Ovary (tissue), 9 donors: ENCODE results near the gene RELL1. TPM values are rescaled to one million over a fixed set of nuclear protein-coding genes. Genes with fewer than 3 reads are reported as not detected.

ENCODE experiments used
- DNase-seq, 5 donors: peaks; one replicate each; pipeline ENCODE4 v3.0.0-alpha.2; 2019 to 2020
- H3K27ac ChIP-seq, 2 donors: fragments of 200-600 bp; one replicate each; pipeline versions ENCODE4 v1.5.1 to v1.8.0; 2019 to 2022
- H3K27me3 ChIP-seq: fragments of 200-600 bp; one replicate; pipeline ENCODE4 v1.8.0; 2022
- H3K36me3 ChIP-seq: fragments of 200-600 bp; sonication (generic); one replicate; pipeline ENCODE4 v1.5.1; 2019
- H3K4me1 ChIP-seq: one replicate; pipeline ENCODE4 v1.8.1; 2013; ENCODE audit warnings: mild to moderate bottlenecking, moderate library complexity; ENCODE audit not compliant: insufficient read depth
- H3K4me3 ChIP-seq: fragments of 200-600 bp; sonication (generic); one replicate; pipeline ENCODE4 v1.5.1; 2017
- H3K9me3 ChIP-seq, 2 donors: fragments of 200-600 bp in 1 of 2; sonication (generic) in 1 of 2; one replicate each; pipeline versions ENCODE4 v1.5.1 to v1.8.1; 2013 to 2019; ENCODE audit warnings: mild to moderate bottlenecking in 1 of 2, moderate library complexity in 1 of 2
- EP300 ChIP-seq: sonication (generic); formaldehyde crosslinking; IDR thresholded peaks from one replicate; pipeline ENCODE4 v1.6.1; 2017; ENCODE audit warnings: antibody characterized with exemption
- POLR2A ChIP-seq: fragments of 450-650 bp; IDR thresholded peaks from one replicate; pipeline ENCODE4 v1.6.1; 2017; ENCODE audit warnings: antibody characterized with exemption, mild to moderate bottlenecking, moderate library complexity
- WGBS, 3 donors: extraction: QIAGEN DNeasy Blood & Tissue Kit in 1 of 3; methylation state at CpG; one replicate each; pipeline versions ENCODE4 v1.1.5 to v1.1.7; 2013 to 2017; 5-methylcytosine and 5-hydroxymethylcytosine counted together
- intact Hi-C, 4 donors: fragments of 100-400 bp; cut with DNase I; formaldehyde crosslinking; loops; one replicate each; pipeline versions ENCODE4 v1.11.0 to v1.15.1; 2022 to 2023
- polyA plus RNA-seq, 2 donors: library from polyadenylated mRNA; stranded (reverse); fragments of 200-250 nt in 1 of 2; fragments of 350-450 nt in 1 of 2; fragmentation: Illumina TruSeq in 1 of 2; extraction: RNeasy Lipid Tissue Mini Kit (QIAGEN cat#74804) in 1 of 2; gene quantifications; one replicate each; pipeline ENCODE4 v1.2.3, GENCODE V29; 2013 to 2014
- total RNA-seq, 7 donors: library from RNA; depleted of rRNA in 2 of 7; stranded (reverse); fragments of >200 nt in 2 of 7; fragmentation: NEBNext Ultra II Directional in 3 of 7; extraction: Animal tissue kit (Norgen Biotek cat#: 25700) in 3 of 7; gene quantifications; one replicate each; pipeline versions ENCODE4 v1.1.0 to v1.2.4, GENCODE V29; 2016 to 2023
- TF ChIP-seq, protein P1 (sequence below), 3 donors: fragments of 450-650 bp in 2 of 3; fragments of 200-600 bp in 1 of 3; IDR thresholded peaks; one replicate each; pipeline versions ENCODE4 v1.5.1 to v1.8.0; 2016 to 2022; ENCODE audit warnings: antibody characterized with exemption in 3 of 3, mild to moderate bottlenecking in 1 of 3
- donor health status: DM: no; HTN: no; CAD: no; lungs with moderate emphysema.
- donor health status: DM: no; HTN: no; CAD: no.
- donor health status: Bipolar disorder and iron deficiency.
- donor health status: DM: yes; HTN: yes; CAD: no.
- donor health status: DM: no; HTN: no; CAD: no.
- donor health status: DM: yes; HTN: yes; CAD: no.

RELL1 gene
- total and polyA plus RNA-seq, 9 donors, result 4.1 to 31.4 (median 24.0) TPM

DNA sequence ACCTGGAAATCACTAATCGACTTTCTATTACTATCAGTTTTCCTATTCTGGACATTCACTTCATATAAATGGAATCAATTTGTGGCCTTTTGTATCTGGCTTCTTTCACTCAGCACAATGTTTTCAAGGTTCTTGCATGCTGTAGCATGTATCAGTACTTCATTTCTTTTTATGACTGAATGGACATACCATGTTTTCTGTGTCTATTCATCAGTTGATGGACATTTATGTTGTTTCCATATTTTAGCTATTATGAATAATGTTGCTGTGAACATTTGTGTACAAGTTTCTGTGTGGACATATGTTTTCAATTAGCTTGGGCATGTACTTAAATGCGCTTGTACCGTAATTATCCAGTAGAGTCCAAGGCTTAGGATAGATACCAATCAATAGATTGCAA lies 19.9 kb upstream of the RELL1 start:
- H3K4me1 ChIP-seq, result no peaks in the 10 kb centered on the region
- H3K4me3 ChIP-seq, result no peak overlapping the region
- TF ChIP-seq EP300 (no peak), POLR2A (no peak)
- TF ChIP-seq, protein P1, sequence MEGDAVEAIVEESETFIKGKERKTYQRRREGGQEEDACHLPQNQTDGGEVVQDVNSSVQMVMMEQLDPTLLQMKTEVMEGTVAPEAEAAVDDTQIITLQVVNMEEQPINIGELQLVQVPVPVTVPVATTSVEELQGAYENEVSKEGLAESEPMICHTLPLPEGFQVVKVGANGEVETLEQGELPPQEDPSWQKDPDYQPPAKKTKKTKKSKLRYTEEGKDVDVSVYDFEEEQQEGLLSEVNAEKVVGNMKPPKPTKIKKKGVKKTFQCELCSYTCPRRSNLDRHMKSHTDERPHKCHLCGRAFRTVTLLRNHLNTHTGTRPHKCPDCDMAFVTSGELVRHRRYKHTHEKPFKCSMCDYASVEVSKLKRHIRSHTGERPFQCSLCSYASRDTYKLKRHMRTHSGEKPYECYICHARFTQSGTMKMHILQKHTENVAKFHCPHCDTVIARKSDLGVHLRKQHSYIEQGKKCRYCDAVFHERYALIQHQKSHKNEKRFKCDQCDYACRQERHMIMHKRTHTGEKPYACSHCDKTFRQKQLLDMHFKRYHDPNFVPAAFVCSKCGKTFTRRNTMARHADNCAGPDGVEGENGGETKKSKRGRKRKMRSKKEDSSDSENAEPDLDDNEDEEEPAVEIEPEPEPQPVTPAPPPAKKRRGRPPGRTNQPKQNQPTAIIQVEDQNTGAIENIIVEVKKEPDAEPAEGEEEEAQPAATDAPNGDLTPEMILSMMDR (IDR thresholded peaks at IDR 0.05), result no peak
- H3K27ac ChIP-seq, result no peak overlapping the region
- H3K9me3 ChIP-seq, result no peaks in the 10 kb centered on the region
- DNase-seq, result no peak
- no peaks in the 10 kb centered on the region for H3K36me3 ChIP-seq
- WGBS, 3 donors, result 88 to 91% (median 88%) methylated on average over 3 of the region's 3 CpGs
- intact Hi-C loops, result no loop called here
- no peaks in the 10 kb centered on the region for H3K27me3 ChIP-seq

DNA sequence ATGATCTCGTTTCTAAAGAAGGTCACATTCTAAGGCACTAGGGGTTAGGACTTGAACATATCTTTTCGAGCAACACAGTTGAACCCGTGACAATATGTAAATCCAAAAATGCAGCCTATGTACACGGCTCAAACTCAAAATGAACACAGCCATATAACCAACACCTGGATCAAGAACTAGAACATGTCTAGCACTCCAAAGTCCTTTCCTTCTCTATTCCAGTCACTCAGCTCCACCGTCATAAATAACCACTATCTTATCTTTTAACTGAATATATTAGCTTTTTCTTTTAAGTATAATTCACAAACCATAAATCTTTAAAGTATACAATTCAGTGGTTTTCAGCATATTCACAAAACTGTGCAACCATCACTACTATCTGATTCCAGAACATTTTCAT lies 19.4 kb upstream of the RELL1 start:
- H3K9me3 ChIP-seq, result no peaks in the 10 kb centered on the region
- H3K27ac ChIP-seq, result no peak overlapping the region
- no peaks in the 10 kb centered on the region for H3K4me1 ChIP-seq
- intact Hi-C loops, result no loop called here
- H3K36me3 ChIP-seq, result no peaks in the 10 kb centered on the region
- TF ChIP-seq EP300 (no peak), POLR2A (no peak)
- TF ChIP-seq, protein P1 (IDR thresholded peaks at IDR 0.05), result no peak
- H3K27me3 ChIP-seq, result no peaks in the 10 kb centered on the region
- DNase-seq, result no peak
- no peak overlapping the region for H3K4me3 ChIP-seq
- 66 to 88% (median 84%) methylated on average over 5 of the region's 5 CpGs for WGBS, 3 donors

- H3K4me1 ChIP-seq, result peaks cover 2% of the 10 kb centered on the region
- no peak overlapping the region for H3K4me3 ChIP-seq
- no peaks in the 10 kb centered on the region for H3K9me3 ChIP-seq
- no peaks in the 10 kb centered on the region for H3K27me3 ChIP-seq
- no peak for DNase-seq
- TF ChIP-seq EP300 (no peak), POLR2A (no peak)
- TF ChIP-seq, protein P1 (IDR thresholded peaks at IDR 0.05), result no peak
- intact Hi-C loops, result no loop called here
- no peaks in the 10 kb centered on the region for H3K36me3 ChIP-seq
- 78 to 79% (median 78%) methylated on average over 5 of the region's 5 CpGs for WGBS, 3 donors
- no peak overlapping the region for H3K27ac ChIP-seq
These were observed 13.8 kb upstream of the RELL1 start for GRCh38 chr4:37699868-37700481.

GRCh38 chr4:37697566-37697965 lies 11.4 kb upstream of the RELL1 start:
- H3K36me3 ChIP-seq, result no peaks in the 10 kb centered on the region
- DNase-seq, result no peak
- TF ChIP-seq EP300 (no peak), POLR2A (no peak)
- H3K9me3 ChIP-seq, result no peaks in the 10 kb centered on the region
- H3K4me1 ChIP-seq, result peaks cover 2% of the 10 kb centered on the region
- no peak overlapping the region for H3K27ac ChIP-seq
- H3K4me3 ChIP-seq, result no peak overlapping the region
- H3K27me3 ChIP-seq, result no peaks in the 10 kb centered on the region
- WGBS, 3 donors, result 93 to 97% (median 95%) methylated on average over 3 of the region's 3 CpGs
- intact Hi-C loops, result no loop called here

- no peak for DNase-seq
- Histone ChIP-seq H3K27me3 (no peaks in the 10 kb centered on the region), H3K9me3 (no peaks in the 10 kb centered on the region), H3K4me3 (no peak overlapping the region), H3K27ac (no peak overlapping the region), H3K4me1 (peaks cover 2% of the 10 kb centered on the region), H3K36me3 (no peaks in the 10 kb centered on the region)
- 82 to 87% (median 85%) methylated on average over 5 of the region's 5 CpGs for WGBS, 3 donors
- TF ChIP-seq, protein P1 (IDR thresholded peaks at IDR 0.05), result no peak
- TF ChIP-seq EP300, result no peak
- TF ChIP-seq POLR2A, result no peak
- intact Hi-C loops, result no loop called here
These were observed 7.4 kb upstream of the RELL1 start for GRCh38 chr4:37693450-37694190.
